WTC11 (cell line): ENCODE data around the gene CARD6. TPM values are rescaled to one million over a fixed set of nuclear protein-coding genes. Genes with fewer than 3 reads are reported as not detected.

ENCODE experiments used
- ATAC-seq: fragments of 200-7000 bp; cut with Tn5 transposase; 2 replicates; pipeline ENCODE4 v1.10.0; 2021; ENCODE audit warnings: mild to moderate bottlenecking, moderate library complexity
- CTCF ChIA-PET: fragments of 300-600 bp; sonication (Branson Sonifier 250); formaldehyde crosslinking; loops from one replicate; lab custom pipeline; 2021; ENCODE audit warnings: antibody characterized with exemption; lab: Charles Lee
- POLR2A ChIA-PET: fragments of 350-600 bp; sonication (Branson Sonifier 250); formaldehyde crosslinking; loops from one replicate; lab custom pipeline; 2021; ENCODE audit warnings: antibody characterized with exemption; lab: Charles Lee
- DNase-seq: peaks from one replicate; pipeline ENCODE4 v3.0.0; 2021; ENCODE audit warnings: low spot score
- H3K27ac Mint-ChIP-seq: 2 replicates; pipeline ENCODE4 v1.8.0; 2021; ENCODE audit warnings: mixed read lengths
- H3K27me3 Mint-ChIP-seq: 2 replicates; pipeline ENCODE4 v1.8.0; 2021; ENCODE audit warnings: low read depth, mild to moderate bottlenecking, moderate library complexity, mixed read lengths
- H3K36me3 Mint-ChIP-seq: 2 replicates; pipeline ENCODE4 v1.8.0; 2021; ENCODE audit warnings: mixed read lengths
- H3K4me1 Mint-ChIP-seq: 2 replicates; pipeline ENCODE4 v1.8.0; 2022; ENCODE audit warnings: mixed read lengths
- H3K4me3 Mint-ChIP-seq: 2 replicates; pipeline ENCODE4 v1.8.0; 2021; ENCODE audit warnings: mild to moderate bottlenecking, moderate library complexity, mixed read lengths
- H3K9me3 Mint-ChIP-seq: 2 replicates; pipeline ENCODE4 v1.8.0; 2021; ENCODE audit warnings: mixed read lengths
- FOXJ3 ChIP-seq: sonication (generic); formaldehyde crosslinking; IDR thresholded peaks from 2 replicates; pipeline ENCODE4 v1.9.0; 2021; ENCODE audit warnings: missing genetic modification reagents, mild to moderate bottlenecking, borderline replicate concordance
- FOXP1 ChIP-seq: sonication (generic); formaldehyde crosslinking; IDR thresholded peaks from 2 replicates; pipeline ENCODE4 v1.8.0; 2022; ENCODE audit warnings: missing genetic modification reagents, mild to moderate bottlenecking, moderate library complexity, borderline replicate concordance
- GABPB1 ChIP-seq: sonication (generic); formaldehyde crosslinking; IDR thresholded peaks from 2 replicates; pipeline ENCODE4 v1.8.1; 2023; ENCODE audit warnings: mild to moderate bottlenecking, missing genetic modification reagents
- JUN ChIP-seq: sonication (generic); formaldehyde crosslinking; IDR thresholded peaks from 2 replicates; pipeline ENCODE4 v1.8.0; 2023; ENCODE audit warnings: mild to moderate bottlenecking, missing genetic modification reagents
- KAT7 ChIP-seq: sonication (generic); formaldehyde crosslinking; IDR thresholded peaks from 2 replicates; pipeline ENCODE4 v1.8.1; 2023; ENCODE audit warnings: missing genetic modification reagents, mild to moderate bottlenecking, borderline replicate concordance
- MXD4 ChIP-seq: fragments of 250-450 bp; sonication (Bioruptor Pico); IDR thresholded peaks from 2 replicates; pipeline ENCODE4 v1.8.0; 2021; ENCODE audit warnings: mild to moderate bottlenecking, moderate library complexity, borderline replicate concordance
- NFYB ChIP-seq: sonication (generic); formaldehyde crosslinking; conservative IDR thresholded peaks from 2 replicates; pipeline ENCODE4 v1.8.0; 2022; ENCODE audit warnings: low read depth, missing genetic modification reagents
- OVOL2 ChIP-seq: fragments of 250-450 bp; sonication (Bioruptor Pico); IDR thresholded peaks from 2 replicates; pipeline ENCODE4 v1.9.0; 2021; ENCODE audit warnings: mild to moderate bottlenecking, borderline replicate concordance
- RELA ChIP-seq: sonication (generic); formaldehyde crosslinking; IDR thresholded peaks from 2 replicates; pipeline ENCODE4 v1.8.1; 2022; ENCODE audit warnings: missing genetic modification reagents, mild to moderate bottlenecking, borderline replicate concordance
- ZNF138 ChIP-seq: sonication (generic); formaldehyde crosslinking; conservative IDR thresholded peaks from 2 replicates; pipeline ENCODE4 v1.8.1; 2022; ENCODE audit warnings: mild to moderate bottlenecking, moderate library complexity, missing genetic modification reagents
- ZNF317 ChIP-seq: sonication (generic); formaldehyde crosslinking; IDR thresholded peaks from 2 replicates; pipeline ENCODE4 v1.8.1; 2023; ENCODE audit warnings: low read depth, mild to moderate bottlenecking, moderate library complexity, missing genetic modification reagents, borderline replicate concordance
- ZNF396 ChIP-seq: fragments of 250-450 bp; sonication (Bioruptor Pico); IDR thresholded peaks from 2 replicates; pipeline ENCODE4 v1.8.0; 2021; ENCODE audit warnings: mild to moderate bottlenecking, moderate library complexity, borderline replicate concordance
- total RNA-seq: library from RNA; stranded (reverse); gene quantifications from 3 replicates; pipeline ENCODE4 v1.2.3, GENCODE V29; 2021
- TF ChIP-seq, protein P1 (sequence below): sonication (generic); formaldehyde crosslinking; IDR thresholded peaks from 2 replicates; pipeline ENCODE4 v1.8.0; 2023; ENCODE audit warnings: missing genetic modification reagents, mild to moderate bottlenecking, borderline replicate concordance
- TF ChIP-seq, protein P2 (sequence below): fragments of 250-450 bp; sonication (Bioruptor Pico); IDR thresholded peaks from 2 replicates; pipeline ENCODE4 v2.1.2; 2022; ENCODE audit warnings: mild to moderate bottlenecking, moderate library complexity
- TF ChIP-seq, protein P3 (sequence below): sonication (generic); formaldehyde crosslinking; conservative IDR thresholded peaks from 2 replicates; pipeline ENCODE4 v1.8.1; 2022; ENCODE audit warnings: mild to moderate bottlenecking, missing genetic modification reagents
- TF ChIP-seq, protein P4 (sequence below): sonication (generic); formaldehyde crosslinking; IDR thresholded peaks from 2 replicates; pipeline ENCODE4 v1.8.1; 2022; ENCODE audit warnings: mild to moderate bottlenecking, missing genetic modification reagents, moderate library complexity, borderline replicate concordance
- TF ChIP-seq, protein P5 (sequence below): fragments of 250-450 bp; sonication (Bioruptor Pico); IDR thresholded peaks from 2 replicates; pipeline ENCODE4 v1.9.0; 2021; ENCODE audit warnings: moderate library complexity, mild to moderate bottlenecking, inconsistent platforms, borderline replicate concordance
- TF ChIP-seq, protein P6 (sequence below): sonication (generic); formaldehyde crosslinking; IDR thresholded peaks from 2 replicates; pipeline ENCODE4 v1.8.1; 2023; ENCODE audit warnings: mild to moderate bottlenecking, missing genetic modification reagents, borderline replicate concordance
- TF ChIP-seq, protein P7 (sequence below): sonication (generic); formaldehyde crosslinking; IDR thresholded peaks from 2 replicates; pipeline ENCODE4 v1.8.1; 2022; ENCODE audit warnings: low read depth, mild to moderate bottlenecking, moderate library complexity, missing genetic modification reagents, borderline replicate concordance

Gene CARD6
- total RNA-seq, 1 experiment from 2014 or later, result 0.24 TPM

DNA sequence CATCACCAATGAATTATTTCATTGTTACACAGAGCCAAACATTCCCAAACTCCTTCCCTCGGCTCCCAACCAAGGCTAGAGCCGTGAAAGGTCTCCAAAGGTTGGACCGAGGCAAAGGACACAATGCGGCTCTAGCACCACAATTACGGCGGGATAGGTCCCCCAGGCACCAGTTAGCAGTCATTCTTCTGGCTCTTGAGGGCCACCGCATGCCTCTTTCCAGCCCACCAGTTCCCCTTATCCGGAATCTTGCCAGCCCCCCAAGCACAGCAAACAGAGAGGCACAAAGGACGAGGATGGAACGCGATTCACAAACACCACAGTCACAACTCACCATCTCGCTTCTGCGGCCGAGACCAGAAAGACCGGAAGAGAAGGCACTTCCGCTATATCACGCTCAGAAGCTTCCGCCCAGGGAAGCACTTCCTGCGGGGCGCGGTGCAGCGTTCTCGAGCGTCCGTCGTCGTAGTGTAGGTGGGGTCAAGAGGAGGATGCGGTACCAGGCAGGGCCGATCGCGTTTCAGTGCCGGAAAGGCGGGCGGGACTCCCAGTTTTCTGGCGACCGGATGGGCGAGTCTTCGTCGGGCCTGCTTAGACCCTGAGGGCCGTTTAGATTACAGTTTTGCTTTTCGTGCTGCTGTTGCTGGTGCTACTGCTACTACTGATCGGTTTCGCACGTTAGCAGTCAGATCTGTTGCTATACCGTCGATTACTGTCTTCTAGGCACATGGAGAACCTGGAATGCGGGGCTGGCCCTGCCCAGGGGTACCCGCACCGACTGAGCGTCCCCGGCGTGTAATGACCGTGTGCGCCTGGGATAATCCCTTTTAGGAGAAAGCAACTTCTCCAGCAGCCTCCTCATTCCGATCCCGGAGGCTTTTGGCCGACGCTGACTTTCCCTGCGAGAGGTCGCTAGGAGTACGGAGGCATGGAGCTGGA, 6.0 kb upstream of the CARD6 start, which contains the start of gene RPL37:
Gene RPL37 (minus strand): TSS at position 374 of the 939 bp plus-strand sequence. CDS start 37 bp downstream, at position 337.
- Mint-ChIP-seq H3K9me3 (no peaks in the 10 kb centered on the region), H3K27ac (peak within 1 kb of the TSS; percentile 99), H3K4me1 (peaks cover 40% of the 10 kb centered on the region), H3K4me3 (peak within 1 kb of the TSS; percentile 100), H3K36me3 (peaks cover 49% of the 10 kb centered on the region), H3K27me3 (no peaks in the 10 kb centered on the region)
- CTCF ChIA-PET, result no interaction called here
- POLR2A ChIA-PET, result interaction anchor here (0.9 kb wide), 1 partner anchor 10 kb away, joined by 3 read pairs; no protein-coding TSS in a partner anchor
- DNase-seq, result peak; percentile 94
- peak; percentile 96 for ATAC-seq
- TF ChIP-seq FOXJ3 (CRISPR knock-in tag), result no peak
- TF ChIP-seq, protein P1, sequence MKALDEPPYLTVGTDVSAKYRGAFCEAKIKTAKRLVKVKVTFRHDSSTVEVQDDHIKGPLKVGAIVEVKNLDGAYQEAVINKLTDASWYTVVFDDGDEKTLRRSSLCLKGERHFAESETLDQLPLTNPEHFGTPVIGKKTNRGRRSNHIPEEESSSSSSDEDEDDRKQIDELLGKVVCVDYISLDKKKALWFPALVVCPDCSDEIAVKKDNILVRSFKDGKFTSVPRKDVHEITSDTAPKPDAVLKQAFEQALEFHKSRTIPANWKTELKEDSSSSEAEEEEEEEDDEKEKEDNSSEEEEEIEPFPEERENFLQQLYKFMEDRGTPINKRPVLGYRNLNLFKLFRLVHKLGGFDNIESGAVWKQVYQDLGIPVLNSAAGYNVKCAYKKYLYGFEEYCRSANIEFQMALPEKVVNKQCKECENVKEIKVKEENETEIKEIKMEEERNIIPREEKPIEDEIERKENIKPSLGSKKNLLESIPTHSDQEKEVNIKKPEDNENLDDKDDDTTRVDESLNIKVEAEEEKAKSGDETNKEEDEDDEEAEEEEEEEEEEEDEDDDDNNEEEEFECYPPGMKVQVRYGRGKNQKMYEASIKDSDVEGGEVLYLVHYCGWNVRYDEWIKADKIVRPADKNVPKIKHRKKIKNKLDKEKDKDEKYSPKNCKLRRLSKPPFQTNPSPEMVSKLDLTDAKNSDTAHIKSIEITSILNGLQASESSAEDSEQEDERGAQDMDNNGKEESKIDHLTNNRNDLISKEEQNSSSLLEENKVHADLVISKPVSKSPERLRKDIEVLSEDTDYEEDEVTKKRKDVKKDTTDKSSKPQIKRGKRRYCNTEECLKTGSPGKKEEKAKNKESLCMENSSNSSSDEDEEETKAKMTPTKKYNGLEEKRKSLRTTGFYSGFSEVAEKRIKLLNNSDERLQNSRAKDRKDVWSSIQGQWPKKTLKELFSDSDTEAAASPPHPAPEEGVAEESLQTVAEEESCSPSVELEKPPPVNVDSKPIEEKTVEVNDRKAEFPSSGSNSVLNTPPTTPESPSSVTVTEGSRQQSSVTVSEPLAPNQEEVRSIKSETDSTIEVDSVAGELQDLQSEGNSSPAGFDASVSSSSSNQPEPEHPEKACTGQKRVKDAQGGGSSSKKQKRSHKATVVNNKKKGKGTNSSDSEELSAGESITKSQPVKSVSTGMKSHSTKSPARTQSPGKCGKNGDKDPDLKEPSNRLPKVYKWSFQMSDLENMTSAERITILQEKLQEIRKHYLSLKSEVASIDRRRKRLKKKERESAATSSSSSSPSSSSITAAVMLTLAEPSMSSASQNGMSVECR (CRISPR knock-in tag), result peak; percentile 47
- TF ChIP-seq, protein P2, sequence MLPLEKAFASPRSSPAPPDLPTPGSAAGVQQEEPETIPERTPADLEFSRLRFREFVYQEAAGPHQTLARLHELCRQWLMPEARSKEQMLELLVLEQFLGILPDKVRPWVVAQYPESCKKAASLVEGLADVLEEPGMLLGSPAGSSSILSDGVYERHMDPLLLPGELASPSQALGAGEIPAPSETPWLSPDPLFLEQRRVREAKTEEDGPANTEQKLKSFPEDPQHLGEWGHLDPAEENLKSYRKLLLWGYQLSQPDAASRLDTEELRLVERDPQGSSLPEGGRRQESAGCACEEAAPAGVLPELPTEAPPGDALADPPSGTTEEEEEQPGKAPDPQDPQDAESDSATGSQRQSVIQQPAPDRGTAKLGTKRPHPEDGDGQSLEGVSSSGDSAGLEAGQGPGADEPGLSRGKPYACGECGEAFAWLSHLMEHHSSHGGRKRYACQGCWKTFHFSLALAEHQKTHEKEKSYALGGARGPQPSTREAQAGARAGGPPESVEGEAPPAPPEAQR (CRISPR knock-in tag), result no peak
- no peak for TF ChIP-seq RELA (CRISPR knock-in tag)
- TF ChIP-seq, protein P3, sequence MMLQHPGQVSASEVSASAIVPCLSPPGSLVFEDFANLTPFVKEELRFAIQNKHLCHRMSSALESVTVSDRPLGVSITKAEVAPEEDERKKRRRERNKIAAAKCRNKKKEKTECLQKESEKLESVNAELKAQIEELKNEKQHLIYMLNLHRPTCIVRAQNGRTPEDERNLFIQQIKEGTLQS (CRISPR knock-in tag), result no peak
- TF ChIP-seq FOXP1 (CRISPR knock-in tag), result peak; percentile 63; the same call in 1 of the 2 replicates
- 0 out of 2 replicates have a peak, but pooled peaks have one; percentile 69 for TF ChIP-seq KAT7
- TF ChIP-seq, protein P4, sequence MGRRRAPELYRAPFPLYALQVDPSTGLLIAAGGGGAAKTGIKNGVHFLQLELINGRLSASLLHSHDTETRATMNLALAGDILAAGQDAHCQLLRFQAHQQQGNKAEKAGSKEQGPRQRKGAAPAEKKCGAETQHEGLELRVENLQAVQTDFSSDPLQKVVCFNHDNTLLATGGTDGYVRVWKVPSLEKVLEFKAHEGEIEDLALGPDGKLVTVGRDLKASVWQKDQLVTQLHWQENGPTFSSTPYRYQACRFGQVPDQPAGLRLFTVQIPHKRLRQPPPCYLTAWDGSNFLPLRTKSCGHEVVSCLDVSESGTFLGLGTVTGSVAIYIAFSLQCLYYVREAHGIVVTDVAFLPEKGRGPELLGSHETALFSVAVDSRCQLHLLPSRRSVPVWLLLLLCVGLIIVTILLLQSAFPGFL, result no peak
- TF ChIP-seq ZNF317 (CRISPR knock-in tag), result no peak
- TF ChIP-seq MXD4 (CRISPR knock-in tag), result no peak
- no peak for TF ChIP-seq ZNF138 (CRISPR knock-in tag)
- TF ChIP-seq, protein P5, sequence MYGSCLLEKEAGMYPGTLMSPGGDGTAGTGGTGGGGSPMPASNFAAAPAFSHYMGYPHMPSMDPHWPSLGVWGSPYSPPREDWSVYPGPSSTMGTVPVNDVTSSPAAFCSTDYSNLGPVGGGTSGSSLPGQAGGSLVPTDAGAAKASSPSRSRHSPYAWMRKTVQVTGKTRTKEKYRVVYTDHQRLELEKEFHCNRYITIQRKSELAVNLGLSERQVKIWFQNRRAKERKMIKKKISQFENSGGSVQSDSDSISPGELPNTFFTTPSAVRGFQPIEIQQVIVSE, result no peak
- TF ChIP-seq, protein P6, sequence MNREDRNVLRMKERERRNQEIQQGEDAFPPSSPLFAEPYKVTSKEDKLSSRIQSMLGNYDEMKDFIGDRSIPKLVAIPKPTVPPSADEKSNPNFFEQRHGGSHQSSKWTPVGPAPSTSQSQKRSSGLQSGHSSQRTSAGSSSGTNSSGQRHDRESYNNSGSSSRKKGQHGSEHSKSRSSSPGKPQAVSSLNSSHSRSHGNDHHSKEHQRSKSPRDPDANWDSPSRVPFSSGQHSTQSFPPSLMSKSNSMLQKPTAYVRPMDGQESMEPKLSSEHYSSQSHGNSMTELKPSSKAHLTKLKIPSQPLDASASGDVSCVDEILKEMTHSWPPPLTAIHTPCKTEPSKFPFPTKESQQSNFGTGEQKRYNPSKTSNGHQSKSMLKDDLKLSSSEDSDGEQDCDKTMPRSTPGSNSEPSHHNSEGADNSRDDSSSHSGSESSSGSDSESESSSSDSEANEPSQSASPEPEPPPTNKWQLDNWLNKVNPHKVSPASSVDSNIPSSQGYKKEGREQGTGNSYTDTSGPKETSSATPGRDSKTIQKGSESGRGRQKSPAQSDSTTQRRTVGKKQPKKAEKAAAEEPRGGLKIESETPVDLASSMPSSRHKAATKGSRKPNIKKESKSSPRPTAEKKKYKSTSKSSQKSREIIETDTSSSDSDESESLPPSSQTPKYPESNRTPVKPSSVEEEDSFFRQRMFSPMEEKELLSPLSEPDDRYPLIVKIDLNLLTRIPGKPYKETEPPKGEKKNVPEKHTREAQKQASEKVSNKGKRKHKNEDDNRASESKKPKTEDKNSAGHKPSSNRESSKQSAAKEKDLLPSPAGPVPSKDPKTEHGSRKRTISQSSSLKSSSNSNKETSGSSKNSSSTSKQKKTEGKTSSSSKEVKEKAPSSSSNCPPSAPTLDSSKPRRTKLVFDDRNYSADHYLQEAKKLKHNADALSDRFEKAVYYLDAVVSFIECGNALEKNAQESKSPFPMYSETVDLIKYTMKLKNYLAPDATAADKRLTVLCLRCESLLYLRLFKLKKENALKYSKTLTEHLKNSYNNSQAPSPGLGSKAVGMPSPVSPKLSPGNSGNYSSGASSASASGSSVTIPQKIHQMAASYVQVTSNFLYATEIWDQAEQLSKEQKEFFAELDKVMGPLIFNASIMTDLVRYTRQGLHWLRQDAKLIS, result no peak
- TF ChIP-seq ZNF396 (CRISPR knock-in tag), result no peak
- no peak for TF ChIP-seq NFYB
- TF ChIP-seq, protein P7, sequence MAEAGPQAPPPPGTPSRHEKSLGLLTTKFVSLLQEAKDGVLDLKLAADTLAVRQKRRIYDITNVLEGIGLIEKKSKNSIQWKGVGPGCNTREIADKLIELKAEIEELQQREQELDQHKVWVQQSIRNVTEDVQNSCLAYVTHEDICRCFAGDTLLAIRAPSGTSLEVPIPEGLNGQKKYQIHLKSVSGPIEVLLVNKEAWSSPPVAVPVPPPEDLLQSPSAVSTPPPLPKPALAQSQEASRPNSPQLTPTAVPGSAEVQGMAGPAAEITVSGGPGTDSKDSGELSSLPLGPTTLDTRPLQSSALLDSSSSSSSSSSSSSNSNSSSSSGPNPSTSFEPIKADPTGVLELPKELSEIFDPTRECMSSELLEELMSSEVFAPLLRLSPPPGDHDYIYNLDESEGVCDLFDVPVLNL, result no peak
- no peak for TF ChIP-seq JUN (CRISPR knock-in tag)
- TF ChIP-seq OVOL2 (CRISPR knock-in tag), result no peak; the same call in 1 of the 2 replicates
- TF ChIP-seq GABPB1, result peak; percentile 92
